Lung (tissue), 16 donors: Measurements from ENCODE around the gene FAM177A1. TPM values are rescaled to one million over a fixed set of nuclear protein-coding genes. Genes with fewer than 3 reads are reported as not detected.

Experiments
- ATAC-seq: fragments of 200-7000 bp; cut with Tn5 transposase; one replicate; pipeline ENCODE4 v1.9.1; 2020; ENCODE audit warnings: moderate number of reproducible peaks; ENCODE audit not compliant: insufficient read depth, low FRiP score
- DNase-seq, 3 donors: peaks; one replicate each; pipeline ENCODE4 v3.0.0-alpha.2; 2013 to 2017
- H3K27ac ChIP-seq, 2 donors: one replicate each; pipeline ENCODE4 v1.5.1; 2013; ENCODE audit warnings: mild to moderate bottlenecking in 2 of 2, moderate library complexity in 2 of 2, control low read depth in 1 of 2, inconsistent platforms in 1 of 2, low read depth in 1 of 2, low read length in 1 of 2
- H3K27me3 ChIP-seq, 3 donors: one replicate each; pipeline ENCODE4 v1.5.1; 2013; ENCODE audit warnings: low read length in 2 of 3; ENCODE audit not compliant: control insufficient read depth in 3 of 3, insufficient read depth in 3 of 3
- H3K36me3 ChIP-seq, 4 donors: one replicate each; pipeline ENCODE4 v1.5.1; 2013; ENCODE audit warnings: low read length in 4 of 4, mild to moderate bottlenecking in 1 of 4, moderate library complexity in 1 of 4; ENCODE audit not compliant: control insufficient read depth in 4 of 4, insufficient read depth in 4 of 4
- H3K4me1 ChIP-seq, 5 donors: one replicate each; pipeline ENCODE4 v1.5.1; 2013; ENCODE audit warnings: low read length in 5 of 5, mild to moderate bottlenecking in 2 of 5, moderate library complexity in 1 of 5; ENCODE audit not compliant: control insufficient read depth in 5 of 5, insufficient read depth in 5 of 5
- H3K4me3 ChIP-seq: one replicate; pipeline ENCODE4 v1.5.1; 2013; ENCODE audit warnings: mild to moderate bottlenecking, control low read depth, moderate library complexity
- H3K9ac ChIP-seq, 2 donors: one replicate each; pipeline ENCODE4 v1.5.1; 2013; ENCODE audit warnings: low read length in 2 of 2, control low read depth in 1 of 2; ENCODE audit not compliant: insufficient read depth in 1 of 2
- H3K9me3 ChIP-seq, 4 donors: one replicate each; pipeline ENCODE4 v1.5.1; 2013; ENCODE audit warnings: low read length in 3 of 4, mild to moderate bottlenecking in 1 of 4, moderate library complexity in 1 of 4; ENCODE audit not compliant: control insufficient read depth in 4 of 4, insufficient read depth in 3 of 4
- WGBS, 2 donors: extraction: QIAGEN DNeasy Blood & Tissue Kit; methylation state at CpG; one replicate each; pipeline ENCODE4 v1.1.7; 2013; 5-methylcytosine and 5-hydroxymethylcytosine counted together
- long read RNA-seq, 5 donors: transcript quantifications; one replicate each; lab custom pipeline, GENCODE V29; 2026
- polyA plus RNA-seq, 2 donors: library from polyadenylated mRNA; stranded (reverse); fragments of 200-250 nt; gene quantifications; one replicate each; pipeline ENCODE4 v1.2.1, GENCODE V29; 2013
- total RNA-seq, 2 donors: library from RNA; depleted of rRNA in 1 of 2; stranded (reverse); fragments of >200 nt in 1 of 2; gene quantifications; one replicate each; pipeline ENCODE4 v1.2.1, GENCODE V29; 2014 to 2021
- TF ChIP-seq, protein P1 (sequence below): IDR thresholded peaks from 2 replicates; pipeline ENCODE4 v1.5.1; 2012; ENCODE audit warnings: mild to moderate bottlenecking; ENCODE audit errors: control extremely low read depth, extremely low read depth
- donor health status: control.
- donor health status: control.
- donor health status: Bipolar disorder and iron deficiency.
- donor health status: healthy.
- donor health status: DM: yes; HTN: yes; CAD: no.

The FAM177A1 gene, protein sequence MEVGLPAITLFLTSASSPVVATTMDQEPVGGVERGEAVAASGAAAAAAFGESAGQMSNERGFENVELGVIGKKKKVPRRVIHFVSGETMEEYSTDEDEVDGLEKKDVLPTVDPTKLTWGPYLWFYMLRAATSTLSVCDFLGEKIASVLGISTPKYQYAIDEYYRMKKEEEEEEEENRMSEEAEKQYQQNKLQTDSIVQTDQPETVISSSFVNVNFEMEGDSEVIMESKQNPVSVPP
- total RNA-seq, result 10 to 100 TPM; 75.7 to 86.3 TPM
- polyA plus RNA-seq, result 100 to 1,000 TPM in 1 of 2 donors, 10 to 100 TPM in 1; 62.3 to 153 TPM
- long read RNA-seq, donor 1, transcript FAM177A1-201 (5 exons, 2,927 nt), result major isoform, 6 of 43 reads
- long read RNA-seq, donor 1, partial matches to known transcripts, result 30 of 43 reads
- long read RNA-seq, donor 1, other reads (novel, unspliced or antisense), result 0 of 43 reads
- long read RNA-seq, donor 2, partial matches to known transcripts, result 0 of 8 reads
- long read RNA-seq, donor 2, other reads (novel, unspliced or antisense), result 0 of 8 reads
- long read RNA-seq, donor 3, transcript FAM177A1-201 (5 exons, 2,927 nt), result major isoform, 6 of 29 reads
- long read RNA-seq, donor 3, transcript FAM177A1-207 (2 exons, 540 nt), result major isoform, 6 of 29 reads
- long read RNA-seq, donor 3, partial matches to known transcripts, result 10 of 29 reads
- long read RNA-seq, donor 3, other reads (novel, unspliced or antisense), result 5 of 29 reads
- long read RNA-seq, donor 4, partial matches to known transcripts, result 6 of 10 reads
- long read RNA-seq, donor 4, other reads (novel, unspliced or antisense), result 0 of 10 reads
- long read RNA-seq, donor 5, transcript FAM177A1-201 (5 exons, 2,927 nt), result major isoform, 6 of 85 reads
- long read RNA-seq, donor 5, transcript FAM177A1-207 (2 exons, 540 nt), result minor isoform, 5 of 85 reads
- long read RNA-seq, donor 5, partial matches to known transcripts, result 64 of 85 reads
- long read RNA-seq, donor 5, other reads (novel, unspliced or antisense), result 5 of 85 reads

DNA sequence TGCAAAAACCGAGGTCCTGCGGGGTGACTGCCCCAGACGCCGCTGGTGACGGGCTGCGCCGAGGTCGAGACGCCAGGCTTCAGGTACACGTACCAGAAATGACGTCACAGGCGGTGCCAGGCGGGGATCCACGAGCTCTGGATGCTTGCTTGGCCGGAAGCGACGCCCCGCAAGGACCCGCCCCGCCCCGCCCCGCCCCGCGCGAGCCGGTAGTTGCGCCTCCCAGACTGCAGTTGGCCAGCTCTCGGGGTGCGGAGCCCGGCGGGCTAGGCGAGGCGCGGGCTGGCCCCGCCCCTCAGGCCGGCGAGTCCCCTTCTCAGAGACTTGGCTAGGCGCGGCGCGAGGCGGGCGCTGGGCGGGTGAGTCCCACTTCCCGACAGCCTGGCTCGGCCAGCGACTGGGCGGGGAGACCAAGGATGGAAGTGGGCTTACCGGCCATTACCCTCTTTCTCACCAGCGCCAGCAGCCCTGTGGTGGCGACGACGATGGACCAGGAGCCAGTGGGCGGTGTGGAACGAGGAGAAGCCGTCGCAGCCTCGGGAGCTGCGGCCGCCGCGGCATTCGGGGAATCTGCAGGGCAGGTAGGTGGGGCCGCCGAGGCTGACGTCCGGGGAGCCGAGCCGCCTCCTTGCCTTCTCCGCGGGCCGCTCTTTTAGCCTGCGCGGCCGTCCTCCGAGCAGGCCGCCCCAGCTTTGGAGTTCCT, at the start of gene FAM177A1:
FAM177A1 (plus strand) TSS at position 225 of the 703 bp plus-strand sequence; CDS start at position 417, 192 bp downstream.
- peaks cover 0 to 2% (median 0%) of the 10 kb centered on the region in 4 donors for H3K36me3 ChIP-seq
- H3K9me3 ChIP-seq, result peaks cover 0 to 2% (median 0%) of the 10 kb centered on the region in 4 donors
- peak; percentile 98 for ATAC-seq
- H3K27ac ChIP-seq, result peak within 1 kb of the TSS; percentile 99
- TF ChIP-seq, protein P1, sequence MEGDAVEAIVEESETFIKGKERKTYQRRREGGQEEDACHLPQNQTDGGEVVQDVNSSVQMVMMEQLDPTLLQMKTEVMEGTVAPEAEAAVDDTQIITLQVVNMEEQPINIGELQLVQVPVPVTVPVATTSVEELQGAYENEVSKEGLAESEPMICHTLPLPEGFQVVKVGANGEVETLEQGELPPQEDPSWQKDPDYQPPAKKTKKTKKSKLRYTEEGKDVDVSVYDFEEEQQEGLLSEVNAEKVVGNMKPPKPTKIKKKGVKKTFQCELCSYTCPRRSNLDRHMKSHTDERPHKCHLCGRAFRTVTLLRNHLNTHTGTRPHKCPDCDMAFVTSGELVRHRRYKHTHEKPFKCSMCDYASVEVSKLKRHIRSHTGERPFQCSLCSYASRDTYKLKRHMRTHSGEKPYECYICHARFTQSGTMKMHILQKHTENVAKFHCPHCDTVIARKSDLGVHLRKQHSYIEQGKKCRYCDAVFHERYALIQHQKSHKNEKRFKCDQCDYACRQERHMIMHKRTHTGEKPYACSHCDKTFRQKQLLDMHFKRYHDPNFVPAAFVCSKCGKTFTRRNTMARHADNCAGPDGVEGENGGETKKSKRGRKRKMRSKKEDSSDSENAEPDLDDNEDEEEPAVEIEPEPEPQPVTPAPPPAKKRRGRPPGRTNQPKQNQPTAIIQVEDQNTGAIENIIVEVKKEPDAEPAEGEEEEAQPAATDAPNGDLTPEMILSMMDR, result no peak
- peak within 1 kb of the TSS; percentile 99 for H3K4me3 ChIP-seq
- H3K9ac ChIP-seq, result peak within 1 kb of the TSS; percentile 93 to 99
- H3K4me1 ChIP-seq, result peaks cover 0 to 10% (median 6%) of the 10 kb centered on the region in 5 donors
- DNase-seq, result peak; percentile 97 to 99 (median 97)
- H3K27me3 ChIP-seq, result no peaks in the 10 kb centered on the region
- WGBS, 2 donors, result 0 to 1% methylated on average over 65 to 77 of the region's 77 CpGs

DNA sequence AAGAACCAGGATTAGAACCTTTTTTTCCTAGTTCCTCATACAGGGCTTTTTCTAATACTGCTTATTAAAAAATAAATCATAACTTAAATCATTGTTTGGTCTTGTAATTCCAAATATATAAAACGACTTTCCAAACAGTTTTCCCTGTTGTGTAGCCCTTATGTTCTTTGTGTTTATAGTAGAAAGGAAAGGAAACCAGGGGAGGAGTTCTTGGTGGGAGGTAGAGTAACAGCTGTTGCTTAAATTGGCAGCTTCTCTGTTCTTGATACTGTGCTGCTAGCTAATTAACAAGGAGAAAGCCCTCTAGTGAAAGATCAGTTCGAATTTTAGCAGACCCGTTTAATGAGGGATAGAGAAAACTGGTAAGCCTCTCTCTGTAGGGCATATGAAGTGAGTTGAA, 48.3 kb upstream of the FAM177A1 start:
- WGBS, 2 donors, result 53 to 62% methylated on average over 3 of the region's 3 CpGs
- no peak overlapping the region for H3K27ac ChIP-seq
- H3K9ac ChIP-seq, result no peak overlapping the region
- DNase-seq (peak in 2 of 3 donors; percentile 31 to 35), ATAC-seq (no peak)
- H3K27me3 ChIP-seq, result no peaks in the 10 kb centered on the region
- H3K4me3 ChIP-seq, result no peak overlapping the region
- peaks cover 5 to 10% (median 6%) of the 10 kb centered on the region in 4 donors for H3K36me3 ChIP-seq
- TF ChIP-seq, protein P1, result no peak
- H3K9me3 ChIP-seq, result no peaks in the 10 kb centered on the region
- peaks cover 0 to 4% (median 0%) of the 10 kb centered on the region in 5 donors for H3K4me1 ChIP-seq

DNA sequence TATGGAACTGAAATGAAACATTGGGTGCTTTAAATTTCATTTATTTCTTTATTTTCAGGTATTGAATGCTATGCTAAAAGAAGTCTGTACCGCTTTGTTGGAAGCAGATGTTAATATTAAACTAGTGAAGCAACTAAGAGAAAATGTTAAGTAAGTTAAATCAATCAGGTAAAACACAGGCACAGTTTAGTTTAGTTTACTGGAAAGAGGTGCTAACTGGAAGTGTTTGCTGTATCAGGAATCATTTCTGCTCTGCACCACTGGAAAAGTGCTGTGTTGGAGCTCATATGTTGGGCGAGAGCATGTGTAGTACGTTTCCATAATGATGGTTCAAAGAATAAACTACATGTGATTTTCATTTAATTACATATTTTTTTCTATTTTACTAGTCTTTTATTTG, 46.6 kb upstream of the FAM177A1 start:
- WGBS, 2 donors, result 97 to 99% methylated on average over 3 of the region's 3 CpGs
- Histone ChIP-seq H3K9ac (no peak overlapping the region), H3K9me3 (no peaks in the 10 kb centered on the region), H3K36me3 (peaks cover 5 to 18% (median 9%) of the 10 kb centered on the region in 4 donors), H3K27ac (no peak overlapping the region), H3K4me1 (peaks cover 0 to 4% (median 0%) of the 10 kb centered on the region in 5 donors), H3K4me3 (no peak overlapping the region), H3K27me3 (no peaks in the 10 kb centered on the region)
- ATAC-seq (no peak), DNase-seq (no peak)
- TF ChIP-seq, protein P1, result no peak
